Mucosa of rectum (tissue), 2 donors: Measurements from ENCODE around the gene TMC2.

Source experiments
- H3K27ac ChIP-seq, 2 donors: one replicate each; pipeline ENCODE4 v1.7.0; 2013; ENCODE audit warnings: inconsistent platforms in 2 of 2, low read depth in 2 of 2, low read length in 2 of 2
- H3K27me3 ChIP-seq, 2 donors: one replicate each; pipeline ENCODE4 v1.7.0; 2013; ENCODE audit warnings: low read length in 2 of 2; ENCODE audit not compliant: control insufficient read depth in 2 of 2, insufficient read depth in 2 of 2
- H3K36me3 ChIP-seq, 2 donors: one replicate each; pipeline ENCODE4 v1.7.0; 2013; ENCODE audit warnings: low read length in 2 of 2; ENCODE audit not compliant: control insufficient read depth in 2 of 2, insufficient read depth in 2 of 2
- H3K4me1 ChIP-seq, 2 donors: one replicate each; pipeline ENCODE4 v1.7.0; 2013; ENCODE audit warnings: low read length in 2 of 2, mild to moderate bottlenecking in 1 of 2; ENCODE audit not compliant: control insufficient read depth in 2 of 2, insufficient read depth in 2 of 2
- H3K4me3 ChIP-seq, 2 donors: one replicate each; pipeline ENCODE4 v1.7.0; 2013; ENCODE audit warnings: low read length in 2 of 2
- H3K9ac ChIP-seq, 2 donors: one replicate each; pipeline ENCODE4 v1.7.0; 2013; ENCODE audit warnings: low read length in 2 of 2, low read depth in 1 of 2, mild to moderate bottlenecking in 1 of 2
- H3K9me3 ChIP-seq, 2 donors: one replicate each; pipeline ENCODE4 v1.7.0; 2013; ENCODE audit warnings: low read length in 2 of 2; ENCODE audit not compliant: control insufficient read depth in 2 of 2
- donor health status: healthy.
- donor health status: Normal muscosa, but diverticular disease.

The TMC2 gene

DNA sequence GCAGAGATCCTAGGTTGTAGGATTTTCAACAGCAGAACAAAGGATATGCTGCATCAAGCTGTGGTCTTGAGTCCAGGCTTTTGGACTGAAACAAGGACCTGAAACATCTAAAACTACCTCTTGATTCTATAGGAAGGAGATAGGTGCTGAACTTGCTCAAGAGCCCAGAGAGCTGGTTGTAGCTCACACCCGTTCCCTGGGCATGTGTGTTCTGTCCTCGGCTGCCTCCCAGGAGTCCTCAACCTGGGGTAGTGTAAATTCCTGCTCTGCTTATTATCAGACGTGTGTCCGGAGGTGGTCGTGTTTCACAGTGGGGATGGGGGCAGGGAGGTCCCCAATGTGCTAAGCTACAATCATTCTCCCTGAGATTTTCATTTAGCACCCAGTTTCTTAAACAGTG, 120.9 kb downstream of the TMC2 start:
- peaks cover 72 to 78% of the 10 kb centered on the region in 2 donors for H3K36me3 ChIP-seq
- no peaks in the 10 kb centered on the region for H3K9me3 ChIP-seq
- H3K4me3 ChIP-seq, result no peak overlapping the region
- no peak overlapping the region for H3K9ac ChIP-seq
- H3K4me1 ChIP-seq, result peaks cover 10 to 12% of the 10 kb centered on the region in 2 donors
- H3K27me3 ChIP-seq, result no peaks in the 10 kb centered on the region
- no peak overlapping the region for H3K27ac ChIP-seq

DNA sequence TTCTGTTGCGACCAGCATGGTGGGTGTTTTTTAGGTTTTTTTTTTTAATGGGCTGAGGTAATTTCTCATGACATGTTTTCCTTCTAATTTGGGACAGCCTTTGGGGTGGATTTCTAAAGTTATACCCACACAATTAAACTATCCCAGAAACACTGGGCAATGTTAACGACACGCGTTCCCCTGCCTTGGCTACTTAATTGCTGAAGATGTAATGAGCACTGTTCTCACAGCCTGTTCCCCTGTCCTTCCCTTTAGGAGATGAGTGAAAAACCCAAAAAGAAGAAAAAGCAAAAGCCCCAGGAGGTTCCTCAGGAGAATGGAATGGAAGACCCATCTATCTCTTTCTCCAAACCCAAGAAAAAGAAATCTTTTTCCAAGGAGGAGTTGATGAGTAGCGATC, 121.3 kb downstream of the TMC2 start:
- Histone ChIP-seq H3K4me1 (peaks cover 10 to 12% of the 10 kb centered on the region in 2 donors), H3K36me3 (peaks cover 73 to 80% of the 10 kb centered on the region in 2 donors), H3K4me3 (no peak overlapping the region), H3K27me3 (no peaks in the 10 kb centered on the region), H3K9ac (no peak overlapping the region), H3K27ac (no peak overlapping the region), H3K9me3 (no peaks in the 10 kb centered on the region)

DNA sequence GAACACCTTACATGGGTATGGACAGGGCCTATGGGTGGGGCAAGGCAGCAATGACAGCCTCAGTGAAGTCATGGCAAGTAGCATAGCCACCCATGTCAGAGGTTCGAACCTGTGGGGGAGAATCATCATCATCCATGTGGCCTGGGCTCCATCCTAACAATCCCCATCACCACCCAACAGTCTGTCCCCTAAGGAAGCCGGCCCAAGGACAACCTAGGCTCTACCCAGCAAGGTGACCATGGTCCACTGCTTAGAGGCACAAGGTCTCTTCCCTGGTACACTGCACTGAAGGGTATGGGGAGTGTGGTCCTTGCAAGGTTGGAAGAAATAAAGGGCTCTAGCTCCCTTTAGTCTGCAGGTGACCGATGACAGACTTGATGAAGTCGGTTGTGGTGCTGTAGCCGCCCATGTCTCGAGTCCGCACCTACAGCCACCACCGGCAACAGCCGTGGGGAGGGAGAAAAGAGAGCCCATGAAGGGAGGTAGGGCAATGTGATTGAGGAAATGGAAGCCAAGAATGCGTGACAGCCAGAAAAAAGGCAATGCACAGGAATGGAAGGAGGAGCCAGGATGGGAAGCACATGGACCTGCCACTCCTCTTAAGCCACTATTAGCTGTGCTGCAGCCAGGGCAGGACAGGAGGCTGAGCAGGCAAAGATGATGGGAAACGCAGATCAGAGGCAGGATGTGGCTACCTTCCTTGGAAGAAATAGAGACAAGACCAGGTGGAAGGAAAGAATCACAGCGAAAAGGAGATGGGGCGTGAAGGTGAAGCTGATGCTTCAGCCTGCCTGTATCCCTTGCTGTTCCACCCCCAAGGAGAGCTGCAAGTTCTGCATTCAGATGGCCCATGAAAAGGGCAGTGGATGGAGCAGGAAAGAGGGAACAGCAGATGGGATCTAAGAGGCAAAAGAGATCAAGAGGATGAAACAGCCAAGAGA, 122.3 kb downstream of the TMC2 start:
- Histone ChIP-seq H3K9me3 (no peaks in the 10 kb centered on the region), H3K36me3 (peaks cover 73 to 80% of the 10 kb centered on the region in 2 donors), H3K4me3 (no peak overlapping the region), H3K27me3 (no peaks in the 10 kb centered on the region), H3K4me1 (peaks cover 12 to 13% of the 10 kb centered on the region in 2 donors), H3K27ac (no peak overlapping the region), H3K9ac (no peak overlapping the region)

DNA sequence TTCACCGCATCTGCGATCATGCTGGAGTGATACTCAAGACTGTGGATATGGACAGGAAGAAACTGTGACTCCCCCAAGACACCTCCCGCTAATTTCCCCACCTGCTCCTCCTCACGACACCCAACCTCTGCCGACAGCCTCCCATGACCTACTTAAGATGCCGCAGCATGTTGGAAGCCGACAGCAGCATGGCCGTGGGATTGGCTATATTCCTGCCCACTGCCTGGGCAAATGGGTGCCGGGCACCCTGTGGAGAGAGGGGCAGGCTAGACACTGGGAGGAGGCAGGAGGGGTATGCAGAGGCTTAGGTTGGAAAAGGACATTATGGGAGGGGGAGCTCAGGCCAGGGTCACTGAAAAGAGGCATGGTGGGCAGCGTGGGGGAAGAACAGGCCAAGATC, 123.2 kb downstream of the TMC2 start:
- no peak overlapping the region for H3K9ac ChIP-seq
- peaks cover 72 to 73% of the 10 kb centered on the region in 2 donors for H3K36me3 ChIP-seq
- H3K9me3 ChIP-seq, result no peaks in the 10 kb centered on the region
- H3K27ac ChIP-seq, result no peak overlapping the region
- no peaks in the 10 kb centered on the region for H3K27me3 ChIP-seq
- H3K4me1 ChIP-seq, result peaks cover 9 to 11% of the 10 kb centered on the region in 2 donors
- H3K4me3 ChIP-seq, result no peak overlapping the region

DNA sequence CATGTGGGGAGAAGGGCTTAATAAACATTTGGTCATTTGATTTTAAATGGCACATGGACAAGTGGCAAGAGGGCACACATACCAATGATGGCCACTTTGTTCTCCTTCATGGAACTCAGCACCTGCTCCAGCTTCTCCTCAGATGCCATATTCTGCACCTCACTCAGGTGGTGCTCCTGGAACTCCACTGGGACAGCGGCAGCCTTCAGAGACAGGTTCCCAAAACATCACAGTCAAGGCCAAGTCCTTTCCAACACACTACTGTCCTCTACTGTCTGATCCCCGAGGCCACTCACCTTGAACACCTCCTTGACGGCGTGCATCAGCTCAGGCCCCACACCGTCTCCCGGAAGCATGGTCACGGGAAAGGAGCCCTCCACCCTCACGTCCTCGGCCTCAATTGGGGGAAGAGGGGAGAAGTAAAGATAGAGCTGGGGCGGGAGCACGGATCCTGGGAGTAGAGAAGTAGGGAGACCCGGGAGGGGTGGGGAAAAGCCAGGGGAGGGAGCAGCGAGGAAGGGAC, 127.1 kb downstream of the TMC2 start:
- Histone ChIP-seq H3K9me3 (no peaks in the 10 kb centered on the region), H3K4me3 (peak overlapping the region; percentile 88 to 89), H3K27me3 (no peaks in the 10 kb centered on the region), H3K27ac (peak overlapping the region; percentile 89 to 91), H3K36me3 (peaks cover 34 to 36% of the 10 kb centered on the region in 2 donors), H3K4me1 (peaks cover 11 to 13% of the 10 kb centered on the region in 2 donors), H3K9ac (peak overlapping the region; percentile 80 to 82)

DNA sequence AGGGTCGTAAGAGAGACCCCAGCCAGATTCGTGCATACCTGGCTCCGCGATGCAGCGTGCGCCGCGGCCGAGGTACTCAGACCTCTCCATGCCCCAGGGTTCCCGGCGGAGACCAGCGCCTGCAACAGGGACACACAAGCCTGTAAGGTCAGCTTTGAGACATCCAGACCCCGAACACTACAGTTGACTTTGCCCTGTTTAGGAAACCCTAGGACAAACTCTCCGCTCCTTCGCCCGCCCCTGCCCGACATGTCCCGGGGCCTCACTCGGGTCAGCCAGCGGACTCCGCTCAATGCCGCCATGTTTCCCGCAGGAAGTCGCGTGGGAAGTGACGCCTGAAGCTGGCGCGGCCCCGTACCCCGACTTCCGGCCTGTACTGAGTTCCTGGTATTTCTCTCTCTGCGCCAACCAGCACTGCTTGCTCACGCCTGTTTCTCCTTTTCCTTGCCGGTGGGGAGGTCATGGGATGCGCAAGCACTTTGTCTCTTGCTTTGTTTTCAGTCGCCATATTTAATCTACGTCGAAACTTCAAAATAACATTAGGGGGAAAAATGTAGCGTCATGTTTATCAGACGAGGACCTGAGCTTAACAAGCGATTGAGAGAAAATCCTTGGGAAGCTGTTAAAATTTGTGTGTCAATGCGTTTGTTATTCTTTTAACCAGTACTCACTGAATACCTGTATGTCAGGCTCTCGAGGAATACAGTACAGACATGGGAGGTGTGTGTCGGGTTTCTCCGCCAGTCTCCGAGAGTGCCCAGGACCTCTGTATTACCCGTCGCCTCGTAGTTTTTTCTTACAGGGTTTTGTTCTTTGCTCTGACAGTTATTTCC, 127.7 kb downstream of the TMC2 start, which contains the start of gene IDH3B:
Gene IDH3B, minus strand, starts transcription at position 330 of the 833 bp plus-strand sequence. Its CDS starts 28 bp downstream, at position 302.
- Histone ChIP-seq H3K27ac (peak within 1 kb of the TSS; percentile 89 to 91), H3K36me3 (peaks cover 28 to 29% of the 10 kb centered on the region in 2 donors), H3K9me3 (no peaks in the 10 kb centered on the region), H3K4me1 (peaks cover 11 to 13% of the 10 kb centered on the region in 2 donors), H3K9ac (peak within 1 kb of the TSS; percentile 80 to 82), H3K4me3 (peak within 1 kb of the TSS; percentile 88 to 89), H3K27me3 (no peaks in the 10 kb centered on the region)

GRCh38 chr20:2671977-2672376, 135.6 kb downstream of the TMC2 start:
- Histone ChIP-seq H3K9me3 (no peaks in the 10 kb centered on the region), H3K9ac (no peak overlapping the region), H3K4me3 (no peak overlapping the region), H3K27me3 (no peaks in the 10 kb centered on the region), H3K27ac (no peak overlapping the region), H3K4me1 (no peaks in the 10 kb centered on the region), H3K36me3 (no peaks in the 10 kb centered on the region)

DNA sequence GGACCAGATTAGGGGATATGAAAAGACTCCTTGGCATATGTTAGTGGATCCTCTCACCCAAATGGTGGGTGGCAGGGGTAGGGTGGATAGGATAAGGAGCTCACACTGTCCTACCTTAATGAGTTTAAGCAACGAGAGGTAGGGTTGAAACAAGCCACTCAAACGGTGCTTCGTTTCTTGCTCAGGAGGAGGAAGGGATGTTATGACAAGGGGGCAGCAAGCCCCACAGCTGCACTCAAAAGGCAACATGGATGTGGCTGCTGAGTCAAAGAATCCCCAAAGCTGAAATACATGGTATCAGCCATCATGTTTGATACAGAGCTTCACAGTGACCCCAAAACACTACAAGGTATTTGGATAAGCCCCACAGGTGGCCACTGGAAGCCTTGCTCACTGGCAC, 136.1 kb downstream of the TMC2 start:
- H3K4me3 ChIP-seq, result no peak overlapping the region
- no peaks in the 10 kb centered on the region for H3K27me3 ChIP-seq
- no peaks in the 10 kb centered on the region for H3K9me3 ChIP-seq
- H3K4me1 ChIP-seq, result no peaks in the 10 kb centered on the region
- no peaks in the 10 kb centered on the region for H3K36me3 ChIP-seq
- H3K27ac ChIP-seq, result no peak overlapping the region
- H3K9ac ChIP-seq, result no peak overlapping the region

DNA sequence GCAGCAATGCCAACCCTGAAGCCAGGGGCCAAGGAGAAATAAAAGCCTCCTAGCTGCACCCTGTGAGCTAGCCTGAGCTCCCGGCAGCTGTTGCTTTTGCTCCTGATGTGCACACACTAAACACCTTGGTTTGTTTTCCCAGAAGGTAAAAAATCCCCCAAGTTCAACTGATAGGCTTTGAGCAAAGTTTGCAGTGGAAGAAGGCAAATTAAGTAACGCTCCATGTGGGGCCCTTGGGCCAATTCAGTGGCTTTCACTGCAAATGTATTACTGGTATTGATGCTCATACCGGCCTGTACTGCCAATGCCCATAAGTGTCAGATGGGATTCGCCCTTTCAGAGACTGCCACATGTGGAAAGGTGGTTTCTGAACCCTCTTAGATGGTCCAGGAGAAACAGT, 137.1 kb downstream of the TMC2 start:
- Histone ChIP-seq H3K36me3 (no peaks in the 10 kb centered on the region), H3K9me3 (no peaks in the 10 kb centered on the region), H3K27ac (no peak overlapping the region)

More for the DNA sequence above, 137.1 kb downstream of the TMC2 start:
- H3K4me1 ChIP-seq, result no peaks in the 10 kb centered on the region
- no peak overlapping the region for H3K9ac ChIP-seq
- H3K4me3 ChIP-seq, result no peak overlapping the region
- H3K27me3 ChIP-seq, result no peaks in the 10 kb centered on the region
